ENCODE measurements around the gene ATP1B1. TPM values are rescaled to one million over a fixed set of nuclear protein-coding genes. Genes with fewer than 3 reads are reported as not detected.

Gene ATP1B1
- total RNA-seq, 1 experiment from 2014 or later, result not detected

- Histone ChIP-seq H3K27ac (ENCODE audit: low read length) (no peak overlapping the region), H3K36me3 (ENCODE audit: insufficient read depth, low read length) (no peaks in the 10 kb centered on the region), H3K9me3 (ENCODE audit: low read length) (no peaks in the 10 kb centered on the region), H3K9me2 (replicated peaks; ENCODE audit: insufficient read depth, low read length) (no peaks in the 10 kb centered on the region), H3K9ac (ENCODE audit: low read length) (no peak overlapping the region), H3K27me3 (ENCODE audit: low read length) (no peaks in the 10 kb centered on the region), H2AFZ (ENCODE audit: low read length) (no peak overlapping the region), H3K4me1 (ENCODE audit: low read length) (no peaks in the 10 kb centered on the region), H4K20me1 (ENCODE audit: insufficient read depth, low read depth, low read length) (no peaks in the 10 kb centered on the region), H3K4me3 (ENCODE audit: low read length) (no peak overlapping the region), H3K79me2 (ENCODE audit: low read length) (no peaks in the 10 kb centered on the region), H3K4me2 (ENCODE audit: low read depth, low read length, poor library complexity, severe bottlenecking) (no peak overlapping the region)
- no peak for DNase-seq
These were observed 38.6 kb downstream of the ATP1B1 start for GRCh38 chr1:169144941-169145626.

- no peaks in the 10 kb centered on the region for H3K4me1 ChIP-seq (ENCODE audit: low read length)
- no peaks in the 10 kb centered on the region for H3K9me3 ChIP-seq (ENCODE audit: low read length)
- no peak overlapping the region for H3K9ac ChIP-seq (ENCODE audit: low read length)
- H4K20me1 ChIP-seq (ENCODE audit: insufficient read depth, low read depth, low read length), result 0 out of 2 replicates have a peak, but pooled peaks cover 4% of the 10 kb centered on the region
- DNase-seq, result no peak
- H3K36me3 ChIP-seq (ENCODE audit: insufficient read depth, low read length), result no peaks in the 10 kb centered on the region
- H3K4me2 ChIP-seq (ENCODE audit: low read depth, low read length, poor library complexity, severe bottlenecking), result no peak overlapping the region
- H2AFZ ChIP-seq (ENCODE audit: low read length), result no peak overlapping the region
- no peak overlapping the region for H3K27ac ChIP-seq (ENCODE audit: low read length)
- H3K79me2 ChIP-seq (ENCODE audit: low read length), result no peaks in the 10 kb centered on the region
- no peaks in the 10 kb centered on the region for H3K27me3 ChIP-seq (ENCODE audit: low read length)
- no peaks in the 10 kb centered on the region for H3K9me2 ChIP-seq (replicated peaks; ENCODE audit: insufficient read depth, low read length)
- no peak overlapping the region for H3K4me3 ChIP-seq (ENCODE audit: low read length)
These were observed 40.2 kb downstream of the ATP1B1 start for GRCh38 chr1:169146576-169147214.

- H3K9me3 ChIP-seq (ENCODE audit: low read length), result no peaks in the 10 kb centered on the region
- H3K9ac ChIP-seq (ENCODE audit: low read length), result no peak overlapping the region
- no peak overlapping the region for H3K4me3 ChIP-seq (ENCODE audit: low read length)
- no peak overlapping the region for H2AFZ ChIP-seq (ENCODE audit: low read length)
- H3K36me3 ChIP-seq (ENCODE audit: insufficient read depth, low read length), result no peaks in the 10 kb centered on the region
- no peaks in the 10 kb centered on the region for H3K9me2 ChIP-seq (replicated peaks; ENCODE audit: insufficient read depth, low read length)
- no peak overlapping the region for H3K4me2 ChIP-seq (ENCODE audit: low read depth, low read length, poor library complexity, severe bottlenecking)
- H3K79me2 ChIP-seq (ENCODE audit: low read length), result no peaks in the 10 kb centered on the region
- no peak overlapping the region for H3K27ac ChIP-seq (ENCODE audit: low read length)
- H3K27me3 ChIP-seq (ENCODE audit: low read length), result no peaks in the 10 kb centered on the region
- no peak for DNase-seq
- 0 out of 2 replicates have a peak, but pooled peaks cover 4% of the 10 kb centered on the region for H4K20me1 ChIP-seq (ENCODE audit: insufficient read depth, low read depth, low read length)
- no peaks in the 10 kb centered on the region for H3K4me1 ChIP-seq (ENCODE audit: low read length)
These were observed 42.2 kb downstream of the ATP1B1 start for GRCh38 chr1:169148472-169149252.

- Histone ChIP-seq H2AFZ (ENCODE audit: low read length) (no peak overlapping the region), H3K4me3 (ENCODE audit: low read length) (no peak overlapping the region), H3K4me1 (ENCODE audit: low read length) (no peaks in the 10 kb centered on the region), H4K20me1 (ENCODE audit: insufficient read depth, low read depth, low read length) (0 out of 2 replicates have a peak, but pooled peaks cover 4% of the 10 kb centered on the region), H3K9me2 (replicated peaks; ENCODE audit: insufficient read depth, low read length) (no peaks in the 10 kb centered on the region), H3K27me3 (ENCODE audit: low read length) (no peaks in the 10 kb centered on the region), H3K27ac (ENCODE audit: low read length) (no peak overlapping the region), H3K4me2 (ENCODE audit: low read depth, low read length, poor library complexity, severe bottlenecking) (no peak overlapping the region), H3K36me3 (ENCODE audit: insufficient read depth, low read length) (no peaks in the 10 kb centered on the region), H3K79me2 (ENCODE audit: low read length) (no peaks in the 10 kb centered on the region), H3K9me3 (ENCODE audit: low read length) (no peaks in the 10 kb centered on the region), H3K9ac (ENCODE audit: low read length) (no peak overlapping the region)
- no peak for DNase-seq
These were observed 43.2 kb downstream of the ATP1B1 start for GRCh38 chr1:169149555-169150286.

GRCh38 chr1:169150641-169151337 lies 44.3 kb downstream of the ATP1B1 start:
- no peak overlapping the region for H3K4me3 ChIP-seq (ENCODE audit: low read length)
- H3K27me3 ChIP-seq (ENCODE audit: low read length), result no peaks in the 10 kb centered on the region
- no peak overlapping the region for H2AFZ ChIP-seq (ENCODE audit: low read length)
- no peaks in the 10 kb centered on the region for H3K79me2 ChIP-seq (ENCODE audit: low read length)
- H3K4me2 ChIP-seq (ENCODE audit: low read depth, low read length, poor library complexity, severe bottlenecking), result no peak overlapping the region
- no peaks in the 10 kb centered on the region for H3K4me1 ChIP-seq (ENCODE audit: low read length)
- no peaks in the 10 kb centered on the region for H3K36me3 ChIP-seq (ENCODE audit: insufficient read depth, low read length)
- no peaks in the 10 kb centered on the region for H3K9me3 ChIP-seq (ENCODE audit: low read length)
- H4K20me1 ChIP-seq (ENCODE audit: insufficient read depth, low read depth, low read length), result 0 out of 2 replicates have a peak, but pooled peaks cover 4% of the 10 kb centered on the region
- no peak overlapping the region for H3K27ac ChIP-seq (ENCODE audit: low read length)
- no peak overlapping the region for H3K9ac ChIP-seq (ENCODE audit: low read length)
- DNase-seq, result no peak
- no peaks in the 10 kb centered on the region for H3K9me2 ChIP-seq (replicated peaks; ENCODE audit: insufficient read depth, low read length)

GRCh38 chr1:169151338-169151837 lies 44.9 kb downstream of the ATP1B1 start:
- no peaks in the 10 kb centered on the region for H3K79me2 ChIP-seq (ENCODE audit: low read length)
- no peak overlapping the region for H3K9ac ChIP-seq (ENCODE audit: low read length)
- H3K9me3 ChIP-seq (ENCODE audit: low read length), result no peaks in the 10 kb centered on the region
- H3K27me3 ChIP-seq (ENCODE audit: low read length), result no peaks in the 10 kb centered on the region
- H3K36me3 ChIP-seq (ENCODE audit: insufficient read depth, low read length), result no peaks in the 10 kb centered on the region
- no peak for DNase-seq
- H3K4me2 ChIP-seq (ENCODE audit: low read depth, low read length, poor library complexity, severe bottlenecking), result no peak overlapping the region
- no peak overlapping the region for H2AFZ ChIP-seq (ENCODE audit: low read length)
- H3K4me1 ChIP-seq (ENCODE audit: low read length), result no peaks in the 10 kb centered on the region
- H3K27ac ChIP-seq (ENCODE audit: low read length), result no peak overlapping the region
- no peak overlapping the region for H3K4me3 ChIP-seq (ENCODE audit: low read length)
- H3K9me2 ChIP-seq (replicated peaks; ENCODE audit: insufficient read depth, low read length), result no peaks in the 10 kb centered on the region
- 0 out of 2 replicates have a peak, but pooled peaks cover 4% of the 10 kb centered on the region for H4K20me1 ChIP-seq (ENCODE audit: insufficient read depth, low read depth, low read length)

GRCh38 chr1:169155675-169156074 lies 49.2 kb downstream of the ATP1B1 start:
- no peaks in the 10 kb centered on the region for H3K27me3 ChIP-seq (ENCODE audit: low read length)

More at GRCh38 chr1:169155675-169156074, 49.2 kb downstream of the ATP1B1 start:
- no peaks in the 10 kb centered on the region for H4K20me1 ChIP-seq (ENCODE audit: insufficient read depth, low read depth, low read length)
- no peak for DNase-seq
- no peaks in the 10 kb centered on the region for H3K9me2 ChIP-seq (replicated peaks; ENCODE audit: insufficient read depth, low read length)
- H3K9ac ChIP-seq (ENCODE audit: low read length), result no peak overlapping the region
- H3K4me3 ChIP-seq (ENCODE audit: low read length), result no peak overlapping the region
- no peak overlapping the region for H3K27ac ChIP-seq (ENCODE audit: low read length)
- no peaks in the 10 kb centered on the region for H3K36me3 ChIP-seq (ENCODE audit: insufficient read depth, low read length)
- H3K4me1 ChIP-seq (ENCODE audit: low read length), result no peaks in the 10 kb centered on the region
- H3K79me2 ChIP-seq (ENCODE audit: low read length), result no peaks in the 10 kb centered on the region
- no peak overlapping the region for H2AFZ ChIP-seq (ENCODE audit: low read length)
- H3K9me3 ChIP-seq (ENCODE audit: low read length), result no peaks in the 10 kb centered on the region
- H3K4me2 ChIP-seq (ENCODE audit: low read depth, low read length, poor library complexity, severe bottlenecking), result no peak overlapping the region
